ENCODE results near the gene ALG14.

DNA sequence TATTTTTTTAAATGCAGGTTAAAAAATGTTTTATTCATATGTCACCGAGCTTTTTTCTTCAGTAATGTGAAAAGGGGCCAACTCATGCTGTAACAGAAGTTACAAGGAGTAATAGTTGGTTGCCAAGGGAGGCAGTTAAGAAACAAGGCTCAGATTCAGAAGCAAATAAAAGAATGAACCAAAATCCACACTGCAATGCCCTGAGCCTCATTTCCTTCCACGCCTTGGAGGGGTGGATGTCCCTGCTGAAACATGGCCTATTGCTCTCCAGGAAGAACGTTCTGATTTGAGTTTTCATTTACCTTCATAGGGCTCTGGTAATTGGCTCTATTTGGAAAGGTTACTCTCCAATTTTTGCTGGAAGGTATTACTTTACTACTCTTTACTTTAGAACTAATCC lies 24.4 kb downstream of the ALG14 start:
- TF ChIP-seq RCOR1 (IDR thresholded peaks at IDR 0.05; ENCODE audit: low read length) (no peak), GATA2 (CRISPR knock-in tag; IDR thresholded peaks at IDR 0.05) (no peak), RXRA (IDR thresholded peaks at IDR 0.05; ENCODE audit: borderline replicate concordance, low read depth) (no peak), POLR2AphosphoS5 (IDR thresholded peaks at IDR 0.05; ENCODE audit: low read depth, low read length) (no peak), SIN3A (IDR thresholded peaks at IDR 0.05; ENCODE audit: borderline replicate concordance, low read depth, low read length) (no peak), TAF1 (IDR thresholded peaks at IDR 0.05; ENCODE audit: borderline replicate concordance, low read depth, low read length) (no peak), MXI1 (IDR thresholded peaks at IDR 0.05; ENCODE audit: low read depth, low read length) (no peak), FOXM1 (IDR thresholded peaks at IDR 0.05; ENCODE audit: low read depth) (no peak), EZH2phosphoT487 (IDR thresholded peaks at IDR 0.05; ENCODE audit: borderline replicate concordance, low read depth) (no peak), YY1 (IDR thresholded peaks at IDR 0.05; ENCODE audit: low read depth) (no peak)
- TF ChIP-seq, protein P1, sequence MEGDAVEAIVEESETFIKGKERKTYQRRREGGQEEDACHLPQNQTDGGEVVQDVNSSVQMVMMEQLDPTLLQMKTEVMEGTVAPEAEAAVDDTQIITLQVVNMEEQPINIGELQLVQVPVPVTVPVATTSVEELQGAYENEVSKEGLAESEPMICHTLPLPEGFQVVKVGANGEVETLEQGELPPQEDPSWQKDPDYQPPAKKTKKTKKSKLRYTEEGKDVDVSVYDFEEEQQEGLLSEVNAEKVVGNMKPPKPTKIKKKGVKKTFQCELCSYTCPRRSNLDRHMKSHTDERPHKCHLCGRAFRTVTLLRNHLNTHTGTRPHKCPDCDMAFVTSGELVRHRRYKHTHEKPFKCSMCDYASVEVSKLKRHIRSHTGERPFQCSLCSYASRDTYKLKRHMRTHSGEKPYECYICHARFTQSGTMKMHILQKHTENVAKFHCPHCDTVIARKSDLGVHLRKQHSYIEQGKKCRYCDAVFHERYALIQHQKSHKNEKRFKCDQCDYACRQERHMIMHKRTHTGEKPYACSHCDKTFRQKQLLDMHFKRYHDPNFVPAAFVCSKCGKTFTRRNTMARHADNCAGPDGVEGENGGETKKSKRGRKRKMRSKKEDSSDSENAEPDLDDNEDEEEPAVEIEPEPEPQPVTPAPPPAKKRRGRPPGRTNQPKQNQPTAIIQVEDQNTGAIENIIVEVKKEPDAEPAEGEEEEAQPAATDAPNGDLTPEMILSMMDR (IDR thresholded peaks at IDR 0.05), result no peak
- TF ChIP-seq, protein P2, sequence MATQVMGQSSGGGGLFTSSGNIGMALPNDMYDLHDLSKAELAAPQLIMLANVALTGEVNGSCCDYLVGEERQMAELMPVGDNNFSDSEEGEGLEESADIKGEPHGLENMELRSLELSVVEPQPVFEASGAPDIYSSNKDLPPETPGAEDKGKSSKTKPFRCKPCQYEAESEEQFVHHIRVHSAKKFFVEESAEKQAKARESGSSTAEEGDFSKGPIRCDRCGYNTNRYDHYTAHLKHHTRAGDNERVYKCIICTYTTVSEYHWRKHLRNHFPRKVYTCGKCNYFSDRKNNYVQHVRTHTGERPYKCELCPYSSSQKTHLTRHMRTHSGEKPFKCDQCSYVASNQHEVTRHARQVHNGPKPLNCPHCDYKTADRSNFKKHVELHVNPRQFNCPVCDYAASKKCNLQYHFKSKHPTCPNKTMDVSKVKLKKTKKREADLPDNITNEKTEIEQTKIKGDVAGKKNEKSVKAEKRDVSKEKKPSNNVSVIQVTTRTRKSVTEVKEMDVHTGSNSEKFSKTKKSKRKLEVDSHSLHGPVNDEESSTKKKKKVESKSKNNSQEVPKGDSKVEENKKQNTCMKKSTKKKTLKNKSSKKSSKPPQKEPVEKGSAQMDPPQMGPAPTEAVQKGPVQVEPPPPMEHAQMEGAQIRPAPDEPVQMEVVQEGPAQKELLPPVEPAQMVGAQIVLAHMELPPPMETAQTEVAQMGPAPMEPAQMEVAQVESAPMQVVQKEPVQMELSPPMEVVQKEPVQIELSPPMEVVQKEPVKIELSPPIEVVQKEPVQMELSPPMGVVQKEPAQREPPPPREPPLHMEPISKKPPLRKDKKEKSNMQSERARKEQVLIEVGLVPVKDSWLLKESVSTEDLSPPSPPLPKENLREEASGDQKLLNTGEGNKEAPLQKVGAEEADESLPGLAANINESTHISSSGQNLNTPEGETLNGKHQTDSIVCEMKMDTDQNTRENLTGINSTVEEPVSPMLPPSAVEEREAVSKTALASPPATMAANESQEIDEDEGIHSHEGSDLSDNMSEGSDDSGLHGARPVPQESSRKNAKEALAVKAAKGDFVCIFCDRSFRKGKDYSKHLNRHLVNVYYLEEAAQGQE (IDR thresholded peaks at IDR 0.05; ENCODE audit: low read depth, low read length), result no peak
- TF ChIP-seq, protein P3, sequence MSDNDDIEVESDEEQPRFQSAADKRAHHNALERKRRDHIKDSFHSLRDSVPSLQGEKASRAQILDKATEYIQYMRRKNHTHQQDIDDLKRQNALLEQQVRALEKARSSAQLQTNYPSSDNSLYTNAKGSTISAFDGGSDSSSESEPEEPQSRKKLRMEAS (IDR thresholded peaks at IDR 0.05; ENCODE audit: low read depth), result no peak

All from SK-N-SH (cell line).